NCI-H748 (cell line): ENCODE results near the gene ARL4C.
"Not testable (repeated sequence)": the region's sequence is repeated elsewhere in the genome, so short reads cannot be mapped to it uniquely, and the experiment has no call there.

Experiments
- DNase-seq: peaks from one replicate; lab custom pipeline; 2025; ENCODE audit not compliant: unreplicated experiment; lab: John Stamatoyannopoulos, UW

ARL4C gene

GRCh38 chr2:234478121-234478858, 18.6 kb downstream of the ARL4C start:
- no peak for DNase-seq

GRCh38 chr2:234476766-234477165, 20.1 kb downstream of the ARL4C start:
- no peak for DNase-seq

- no peak for DNase-seq
Observed at GRCh38 chr2:234474654-234475053, 22.2 kb downstream of the ARL4C start.

- no peak for DNase-seq
Observed at GRCh38 chr2:234472155-234472554, 24.7 kb downstream of the ARL4C start.

- no peak for DNase-seq
Observed at GRCh38 chr2:234469972-234470371, 26.9 kb downstream of the ARL4C start.

GRCh38 chr2:234469251-234469845, 27.5 kb downstream of the ARL4C start:
- DNase-seq: no peak

GRCh38 chr2:234468503-234468902, 28.4 kb downstream of the ARL4C start:
- no peak for DNase-seq

- no peak for DNase-seq
Observed at GRCh38 chr2:234467289-234467688, 29.6 kb downstream of the ARL4C start.

- DNase-seq: no peak
Observed at GRCh38 chr2:234464291-234464645, 32.6 kb downstream of the ARL4C start.

- peak; percentile 97 for DNase-seq
Observed at GRCh38 chr2:234463626-234464290, 33.1 kb downstream of the ARL4C start.

GRCh38 chr2:234462218-234462992, 34.5 kb downstream of the ARL4C start:
- DNase-seq: no peak

GRCh38 chr2:234459401-234460009, 37.4 kb downstream of the ARL4C start:
- DNase-seq: peak; percentile 66

- no peak for DNase-seq
Observed at GRCh38 chr2:234458466-234458865, 38.4 kb downstream of the ARL4C start.

GRCh38 chr2:234457421-234457820, 39.5 kb downstream of the ARL4C start:
- DNase-seq: no peak

- not testable (repeated sequence) for DNase-seq
Observed at GRCh38 chr2:234455246-234455645, 41.6 kb downstream of the ARL4C start.

GRCh38 chr2:234454433-234454832, 42.4 kb downstream of the ARL4C start:
- no peak for DNase-seq

GRCh38 chr2:234453216-234453615, 43.7 kb downstream of the ARL4C start:
- DNase-seq: no peak

GRCh38 chr2:234451852-234452625, 44.8 kb downstream of the ARL4C start:
- DNase-seq: no peak

- no peak for DNase-seq
Observed at GRCh38 chr2:234451242-234451641, 45.6 kb downstream of the ARL4C start.

- DNase-seq: no peak
Observed at GRCh38 chr2:234450431-234451124, 46.3 kb downstream of the ARL4C start.
